SK-N-SH (cell line): Measurements from ENCODE around the gene NIPSNAP3A. TPM values are rescaled to one million over a fixed set of nuclear protein-coding genes. Genes with fewer than 3 reads are reported as not detected.
A peak's percentile ranks its signal among the peaks of the same experiment; 100 is the strongest.

Experiments used
- CTCF ChIA-PET: fragments of 300-600, 350-600 bp; formaldehyde crosslinking; extraction: SDS; loops from one replicate; lab custom pipeline; 2021; lab: Yijun Ruan, JAX
- POLR2A ChIA-PET: fragments of 350-600 bp; sonication (Branson Sonifier 250); formaldehyde crosslinking; extraction: SDS; loops from one replicate; lab custom pipeline; 2020; ENCODE audit warnings: antibody characterized with exemption, inconsistent platforms; lab: Yijun Ruan, JAX
- DNase-seq: peaks from one replicate; pipeline ENCODE4 v3.0.0; 2012
- H2AFZ ChIP-seq: fragments of 200-600 bp; sonication (generic); 2 replicates; pipeline ENCODE4 v1.8.1; 2016; ENCODE audit warnings: antibody characterized with exemption, mild to moderate bottlenecking, low read depth
- H3F3A ChIP-seq: fragments of 200-600 bp; sonication (generic); replicated peaks from 2 replicates; pipeline ENCODE3; 2016; ENCODE audit warnings: antibody characterized with exemption, mild to moderate bottlenecking; ENCODE audit not compliant: insufficient read depth
- H3K27ac ChIP-seq, 2 experiments: fragments of 200-500 bp in 1 of 2; fragments of 200-600 bp in 1 of 2; sonication (Bioruptor generic) in 1 of 2; sonication (generic), shearing (Covaris generic) in 1 of 2; 2 replicates each; pipeline versions ENCODE4 v1.5.1 to v1.6.1; 2014 to 2016; ENCODE audit warnings: low read depth in 2 of 2, inconsistent platforms in 1 of 2, low read length in 1 of 2, mild to moderate bottlenecking in 1 of 2, mixed read lengths in 1 of 2
- H3K27me3 ChIP-seq: fragments of 200-600 bp; sonication (generic), shearing (Covaris generic); 2 replicates; pipeline ENCODE4 v1.6.1; 2016; ENCODE audit warnings: mixed run types; ENCODE audit not compliant: insufficient read depth
- H3K36me3 ChIP-seq, 2 experiments: fragments of 200-500 bp in 1 of 2; fragments of 200-600 bp in 1 of 2; sonication (Bioruptor generic) in 1 of 2; sonication (generic) in 1 of 2; replicated peaks in 1 of 2; 2 replicates each; pipeline versions ENCODE3 to v1.5.1; 2014 to 2016; ENCODE audit warnings: low read length in 1 of 2, mild to moderate bottlenecking in 1 of 2; ENCODE audit not compliant: insufficient read depth in 2 of 2, control insufficient read depth in 1 of 2
- H3K4me1 ChIP-seq, 2 experiments: fragments of 200-500 bp in 1 of 2; fragments of 200-600 bp in 1 of 2; sonication (Bioruptor generic) in 1 of 2; sonication (generic), shearing (Covaris generic) in 1 of 2; 2 replicates each; pipeline versions ENCODE4 v1.5.1 to v1.6.1; 2014 to 2016; ENCODE audit warnings: low read depth in 1 of 2, low read length in 1 of 2, mixed run types in 1 of 2; ENCODE audit not compliant: insufficient read depth in 2 of 2, control insufficient read depth in 1 of 2
- H3K4me2 ChIP-seq: fragments of 200-600 bp; sonication (generic), shearing (Covaris generic); 2 replicates; pipeline ENCODE4 v1.6.1; 2017; ENCODE audit warnings: mixed run types
- H3K4me3 ChIP-seq, 2 experiments: fragments of 200-500 bp in 1 of 2; fragments of 200-600 bp in 1 of 2; sonication (Bioruptor generic) in 1 of 2; sonication (generic), shearing (Covaris generic) in 1 of 2; 2 replicates each; pipeline versions ENCODE4 v1.5.1 to v1.8.1; 2014 to 2016; ENCODE audit warnings: low read depth in 2 of 2, inconsistent platforms in 1 of 2, low read length in 1 of 2, mild to moderate bottlenecking in 1 of 2, mixed read lengths in 1 of 2, moderate library complexity in 1 of 2
- H3K79me2 ChIP-seq: fragments of 200-600 bp; sonication (generic); 2 replicates; pipeline ENCODE4 v1.8.1; 2017; ENCODE audit warnings: mild to moderate bottlenecking; ENCODE audit not compliant: insufficient read depth
- H3K9ac ChIP-seq: fragments of 200-600 bp; sonication (generic); 2 replicates; pipeline ENCODE4 v1.6.1; 2017; ENCODE audit warnings: mixed run types
- H3K9me2 ChIP-seq: fragments of 200-600 bp; sonication (generic); 2 replicates; pipeline ENCODE4 v1.6.1; 2017; ENCODE audit warnings: mixed run types
- H3K9me3 ChIP-seq: fragments of 200-600 bp; sonication (generic); 2 replicates; pipeline ENCODE4 v1.6.1; 2017; ENCODE audit warnings: mixed run types, mild to moderate bottlenecking, moderate library complexity
- H4K20me1 ChIP-seq: fragments of 200-600 bp; sonication (generic); 2 replicates; pipeline ENCODE4 v1.6.1; 2017; ENCODE audit warnings: mild to moderate bottlenecking, mixed run types; ENCODE audit not compliant: insufficient read depth
- CHD2 ChIP-seq: fragments of 150-350 bp; IDR thresholded peaks from 2 replicates; pipeline ENCODE4 v1.6.1; 2018; ENCODE audit warnings: low read length; ENCODE audit not compliant: partially characterized antibody
- EP300 ChIP-seq, 2 experiments: IDR thresholded peaks; 2 replicates each; pipeline versions ENCODE4 v1.4.0 to v1.6.1; 2012; ENCODE audit warnings: borderline replicate concordance in 1 of 2, low read depth in 1 of 2, low read length in 1 of 2
- GABPA ChIP-seq: IDR thresholded peaks from 2 replicates; pipeline ENCODE4 v1.4.0; 2012; ENCODE audit warnings: low read depth, mild to moderate bottlenecking
- GATA2 ChIP-seq: sonication (generic); formaldehyde crosslinking; IDR thresholded peaks from 2 replicates; pipeline ENCODE4 v1.5.0; 2020; ENCODE audit warnings: mild to moderate bottlenecking, missing genetic modification reagents
- NRF1 ChIP-seq: IDR thresholded peaks from 2 replicates; pipeline ENCODE4 v1.6.1; 2012; ENCODE audit warnings: low read depth, mild to moderate bottlenecking, low read length
- RCOR1 ChIP-seq: fragments of 150-350 bp; IDR thresholded peaks from 2 replicates; pipeline ENCODE4 v1.6.1; 2017; ENCODE audit warnings: antibody characterized with exemption, low read length
- RFX5 ChIP-seq: IDR thresholded peaks from 2 replicates; pipeline ENCODE4 v1.6.1; 2012; ENCODE audit warnings: mild to moderate bottlenecking, improper control_type of control experiment, low read length
- SIN3A ChIP-seq: IDR thresholded peaks from 2 replicates; pipeline ENCODE4 v1.6.1; 2012; ENCODE audit warnings: low read depth, mild to moderate bottlenecking, low read length, moderate library complexity, borderline replicate concordance
- SMC3 ChIP-seq: IDR thresholded peaks from 2 replicates; pipeline ENCODE4 v1.6.1; 2012; ENCODE audit warnings: low read depth, low read length, improper control_type of control experiment
- TAF1 ChIP-seq: IDR thresholded peaks from 2 replicates; pipeline ENCODE4 v1.6.1; 2012; ENCODE audit warnings: low read depth, mild to moderate bottlenecking, low read length, moderate library complexity, borderline replicate concordance
- TEAD4 ChIP-seq: IDR thresholded peaks from 2 replicates; pipeline ENCODE4 v1.4.0; 2012; ENCODE audit warnings: mild to moderate bottlenecking, borderline replicate concordance; ENCODE audit not compliant: insufficient read depth
- WGBS: methylation state at CpG from one replicate; pipeline ENCODE4 v1.1.6; 2017; ENCODE audit warnings: low lambda C conversion rate; 5-methylcytosine and 5-hydroxymethylcytosine counted together
- polyA plus RNA-seq, 3 experiments: library from polyadenylated mRNA; depleted of rRNA; stranded (reverse); fragments of >200 nt; gene quantifications; 2 replicates each; pipeline ENCODE4 v1.2.3, GENCODE V29; 2012
- TF ChIP-seq, protein P1 (sequence below): fragments of 150-350 bp; IDR thresholded peaks from 2 replicates; pipeline ENCODE4 v1.6.1; 2017; ENCODE audit warnings: antibody characterized with exemption, low read length, low read depth, borderline replicate concordance

NIPSNAP3A gene
- polyA plus RNA-seq, 1 of the 3 experiments (the other 2 are of a cell fraction) = 29.2 TPM

DNA sequence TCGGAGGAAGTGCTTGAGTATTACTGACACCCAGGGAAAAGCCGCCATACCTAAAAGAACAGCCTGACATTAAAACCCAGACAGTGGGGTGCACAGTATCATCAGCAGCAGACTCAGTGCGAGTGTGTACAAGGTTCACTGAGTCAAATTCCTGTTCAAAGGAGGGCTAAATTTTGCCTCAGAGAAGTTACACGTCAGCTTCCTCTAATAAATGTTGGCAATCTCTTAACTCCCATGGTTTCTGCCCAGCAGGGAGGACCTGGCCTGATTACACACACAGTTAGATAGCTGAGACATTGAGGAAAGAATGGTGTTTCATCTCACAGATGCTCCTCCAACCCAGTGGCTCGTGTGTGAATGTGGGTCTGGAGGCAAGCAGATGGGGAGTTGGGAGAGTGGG, 54.6 kb downstream of the NIPSNAP3A start:
- POLR2A ChIA-PET = no interaction called here
- H3K27ac ChIP-seq = no peak overlapping the region; a peak in 1 of 4 replicates
- CTCF ChIA-PET = interaction anchor here (1.6 to 6.9 kb wide), 3 partner anchors 16 to 612 kb away, joined by 5 to 31 read pairs (median 24); no protein-coding TSS in a partner anchor
- peaks cover 0 to 40% of the 10 kb centered on the region in 2 experiments; a peak in 2 of 4 replicates for H3K4me1 ChIP-seq
- H4K20me1 ChIP-seq = no peaks in the 10 kb centered on the region
- H3K9me3 ChIP-seq = no peaks in the 10 kb centered on the region
- H3K36me3 ChIP-seq = peaks cover 0 to 53% of the 10 kb centered on the region in 2 experiments
- WGBS = 93% methylated on average over 5 of the region's 5 CpGs
- H3K4me3 ChIP-seq = no peak overlapping the region
- H3K27me3 ChIP-seq = no peaks in the 10 kb centered on the region
- H3K9ac ChIP-seq = no peak overlapping the region
- no peak for TF ChIP-seq SMC3
- TF ChIP-seq TAF1 = no peak
- no peak for TF ChIP-seq NRF1
- TF ChIP-seq RCOR1 = no peak
- no peak for TF ChIP-seq CHD2
- TF ChIP-seq SIN3A = no peak
- TF ChIP-seq RFX5 = no peak
- H3K79me2 ChIP-seq = no peaks in the 10 kb centered on the region
- no peak overlapping the region for H3K4me2 ChIP-seq
- H3K9me2 ChIP-seq = no peaks in the 10 kb centered on the region
- H2AFZ ChIP-seq = no peak overlapping the region
- H3F3A ChIP-seq = no peaks in the 10 kb centered on the region
- DNase-seq = no peak

DNA sequence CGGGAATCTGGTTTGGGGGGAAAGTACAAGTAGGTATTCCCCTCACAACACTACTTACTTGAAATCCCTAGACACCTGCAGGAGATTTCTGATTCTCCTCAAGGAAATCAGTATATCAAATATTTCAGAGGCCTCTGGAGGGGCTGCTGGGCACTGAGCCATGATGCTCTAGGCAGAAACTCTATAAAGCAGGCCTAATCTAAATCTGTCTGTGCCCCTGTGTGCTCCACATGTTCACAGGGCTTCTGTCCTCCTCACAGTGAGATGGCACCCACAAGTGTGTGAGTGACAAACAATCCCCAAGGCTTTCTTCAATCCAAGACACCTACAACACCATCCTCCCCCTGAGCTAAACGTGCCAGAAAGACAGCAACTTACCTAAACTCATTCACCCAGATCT, 55.4 kb downstream of the NIPSNAP3A start:
- H3K27ac ChIP-seq = peak overlapping the region in 1 of 2 experiments; percentile 25; a peak in 1 of 4 replicates
- peak; percentile 46 for DNase-seq
- H3K4me1 ChIP-seq = peaks cover 0 to 34% of the 10 kb centered on the region in 2 experiments; a peak in 2 of 4 replicates
- no peaks in the 10 kb centered on the region for H3K9me3 ChIP-seq
- H3K79me2 ChIP-seq = no peaks in the 10 kb centered on the region
- TF ChIP-seq RCOR1 (peak; percentile 77), EP300 (IDR thresholded peaks at IDR 0.05; ENCODE audit: borderline replicate concordance in 1 of 2, low read depth in 1 of 2, low read length in 1 of 2) (peak in 1 of 2 experiments; percentile 67; a peak in 1 of 4 replicates), GABPA (no peak), GATA2 (CRISPR knock-in tag) (peak; percentile 55), TEAD4 (no peak)
- TF ChIP-seq, protein P1, sequence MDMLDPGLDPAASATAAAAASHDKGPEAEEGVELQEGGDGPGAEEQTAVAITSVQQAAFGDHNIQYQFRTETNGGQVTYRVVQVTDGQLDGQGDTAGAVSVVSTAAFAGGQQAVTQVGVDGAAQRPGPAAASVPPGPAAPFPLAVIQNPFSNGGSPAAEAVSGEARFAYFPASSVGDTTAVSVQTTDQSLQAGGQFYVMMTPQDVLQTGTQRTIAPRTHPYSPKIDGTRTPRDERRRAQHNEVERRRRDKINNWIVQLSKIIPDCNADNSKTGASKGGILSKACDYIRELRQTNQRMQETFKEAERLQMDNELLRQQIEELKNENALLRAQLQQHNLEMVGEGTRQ = no peak
- TF ChIP-seq, all 33 proteins: peak for 3
- Histone ChIP-seq H3K27me3 (no peaks in the 10 kb centered on the region), H3K4me3 (no peak overlapping the region), H2AFZ (no peak overlapping the region), H3K36me3 (peaks cover 0 to 49% of the 10 kb centered on the region in 2 experiments), H4K20me1 (no peaks in the 10 kb centered on the region), H3K9me2 (no peaks in the 10 kb centered on the region), H3K4me2 (no peak overlapping the region), H3F3A (no peaks in the 10 kb centered on the region), H3K9ac (no peak overlapping the region)
- POLR2A ChIA-PET = no interaction called here
- CTCF ChIA-PET = interaction anchor here (0.7 to 1.2 kb wide), 3 partner anchors 22 to 613 kb away, joined by 3 read pairs; no protein-coding TSS in a partner anchor
- 61% methylated on average over 2 of the region's 2 CpGs for WGBS
